OCI-LY7 (cell line): ENCODE measurements around the gene NUDT13. TPM values are rescaled to one million over a fixed set of nuclear protein-coding genes. Genes with fewer than 3 reads are reported as not detected.

Source experiments
- BruUV-seq: library from RNA; stranded (reverse); fragments of 400-500 nt; replicated peaks from 2 replicates; lab custom pipeline; 2021; lab: Mats Ljungman, UMichigan
- CTCF ChIA-PET: fragments of 300-600 bp; sonication (Branson Sonifier 250); formaldehyde crosslinking; loops from one replicate; lab custom pipeline; 2022; ENCODE audit warnings: antibody characterized with exemption; ENCODE audit not compliant: unreplicated experiment; lab: Charles Lee
- POLR2A ChIA-PET: fragments of 300-600 bp; sonication (Branson Sonifier 250); formaldehyde crosslinking; loops from one replicate; lab custom pipeline; 2022; ENCODE audit warnings: antibody characterized with exemption; lab: Charles Lee
- DNase-seq: peaks from one replicate; pipeline ENCODE4 v3.0.0-alpha.2; 2015; ENCODE audit warnings: low spot score
- H2AFZ ChIP-seq: fragments of 200-600 bp; sonication (generic), shearing (Covaris generic); 2 replicates; pipeline ENCODE4 v1.6.1; 2014; ENCODE audit warnings: mild to moderate bottlenecking, antibody characterized with exemption, low read length, moderate library complexity
- H3K27ac ChIP-seq: fragments of 200-600 bp; sonication (generic); 2 replicates; pipeline ENCODE4 v1.5.1; 2014; ENCODE audit warnings: mixed run types, low read depth, mild to moderate bottlenecking, moderate library complexity, low read length, inconsistent platforms; ENCODE audit not compliant: poor library complexity, severe bottlenecking
- H3K36me3 ChIP-seq: fragments of 200-600 bp; sonication (generic); 2 replicates; pipeline ENCODE4 v1.6.1; 2014; ENCODE audit warnings: mild to moderate bottlenecking, antibody characterized with exemption, low read length, moderate library complexity, mixed read lengths; ENCODE audit not compliant: insufficient read depth
- H3K4me1 ChIP-seq: fragments of 200-600 bp; sonication (generic); 2 replicates; pipeline ENCODE4 v1.5.1; 2014; ENCODE audit warnings: mild to moderate bottlenecking, low read length; ENCODE audit not compliant: insufficient read depth, poor library complexity, severe bottlenecking
- H3K4me2 ChIP-seq: fragments of 200-600 bp; sonication (generic); 2 replicates; pipeline ENCODE4 v1.6.1; 2014; ENCODE audit warnings: mild to moderate bottlenecking, low read length
- H3K4me3 ChIP-seq: fragments of 200-600 bp; sonication (generic); 2 replicates; pipeline ENCODE4 v1.5.1; 2014; ENCODE audit warnings: mild to moderate bottlenecking, low read depth, low read length; ENCODE audit not compliant: poor library complexity, severe bottlenecking
- H3K79me2 ChIP-seq: fragments of 200-600 bp; sonication (generic); 2 replicates; pipeline ENCODE4 v1.6.1; 2016; ENCODE audit warnings: low read depth, mild to moderate bottlenecking, low read length, moderate library complexity, mixed read lengths; ENCODE audit not compliant: insufficient read depth
- H3K9me2 ChIP-seq: fragments of 200-600 bp; sonication (generic); 2 replicates; pipeline ENCODE4 v1.6.1; 2016; ENCODE audit warnings: mild to moderate bottlenecking, low read length, mixed read lengths; ENCODE audit not compliant: insufficient read depth
- H3K9me3 ChIP-seq: fragments of 200-600 bp; sonication (generic); 2 replicates; pipeline ENCODE4 v1.6.1; 2014; ENCODE audit warnings: mild to moderate bottlenecking, mixed run types, low read length, mixed read lengths
- H4K20me1 ChIP-seq: fragments of 200-600 bp; sonication (generic); 2 replicates; pipeline ENCODE4 v1.6.1; 2014; ENCODE audit warnings: mild to moderate bottlenecking, antibody characterized with exemption, low read length, moderate library complexity, mixed read lengths; ENCODE audit not compliant: insufficient read depth
- EZH2phosphoT487 ChIP-seq: fragments of 200-600 bp; sonication (generic); IDR thresholded peaks from 2 replicates; pipeline ENCODE4 v1.6.1; 2018; ENCODE audit warnings: low read depth, borderline replicate concordance, mild to moderate bottlenecking, mixed run types, antibody characterized with exemption, low read length, moderate library complexity, mixed read lengths
- intact Hi-C: fragments of 100-400 bp; cut with micrococcal nuclease; formaldehyde crosslinking; loops from one replicate; pipeline ENCODE4 v1.10.0; 2022; ENCODE audit not compliant: unreplicated experiment
- total RNA-seq, 2 experiments: library from RNA; depleted of rRNA in 1 of 2; stranded (reverse); fragments of >200 nt in 1 of 2; shearing (Covaris generic) in 1 of 2; gene quantifications; 2 replicates each; pipeline ENCODE4 v1.2.3, GENCODE V29; 2014 to 2022
- TF ChIP-seq, protein P1 (sequence below): fragments of 200-600 bp; sonication (generic); conservative IDR thresholded peaks from 2 replicates; pipeline ENCODE4 v1.5.1; 2014; ENCODE audit warnings: mild to moderate bottlenecking, antibody characterized with exemption, low read length, moderate library complexity, mixed read lengths

NUDT13 gene
- total RNA-seq, 2 experiments from 2014 or later = not detected

DNA sequence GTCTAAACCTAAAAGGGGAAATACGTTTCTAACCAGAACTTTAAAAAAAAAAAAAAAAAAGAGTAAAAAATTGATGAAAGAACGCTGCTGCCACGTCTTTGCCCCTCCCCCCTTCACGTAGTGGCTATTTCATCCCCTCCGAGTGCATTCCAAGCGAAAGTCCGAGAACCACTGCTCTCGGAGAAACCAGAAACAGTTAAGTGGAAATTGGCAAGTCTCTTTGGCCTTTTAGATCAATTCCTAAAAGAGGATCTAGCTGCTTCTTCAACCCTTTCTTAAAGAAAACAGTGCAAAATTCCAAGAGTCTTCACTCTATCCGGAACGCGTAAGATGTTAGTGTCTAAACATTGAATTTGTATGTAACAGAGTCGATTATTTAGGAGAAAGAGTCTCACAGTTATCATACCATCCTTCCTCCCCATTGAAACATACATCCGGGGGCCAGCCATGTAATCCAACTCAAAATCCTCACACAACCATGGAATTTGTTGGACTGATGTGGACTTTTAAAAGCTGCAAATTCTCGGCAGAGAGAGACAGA is 14.7 kb upstream of the NUDT13 start:
- POLR2A ChIA-PET = interaction anchor here (0.5 to 3.3 kb wide), 27 partner anchors 11 to 1815 kb away, joined by 3 to 23 read pairs (median 4); partner anchors contain the start of genes DNAJC9, FAM149B1 and NUDT13
- CTCF ChIA-PET = interaction anchor here (1.2 kb wide), 1 partner anchor 27 kb away, joined by 3 read pairs; no protein-coding TSS in a partner anchor
- TF ChIP-seq, protein P1, sequence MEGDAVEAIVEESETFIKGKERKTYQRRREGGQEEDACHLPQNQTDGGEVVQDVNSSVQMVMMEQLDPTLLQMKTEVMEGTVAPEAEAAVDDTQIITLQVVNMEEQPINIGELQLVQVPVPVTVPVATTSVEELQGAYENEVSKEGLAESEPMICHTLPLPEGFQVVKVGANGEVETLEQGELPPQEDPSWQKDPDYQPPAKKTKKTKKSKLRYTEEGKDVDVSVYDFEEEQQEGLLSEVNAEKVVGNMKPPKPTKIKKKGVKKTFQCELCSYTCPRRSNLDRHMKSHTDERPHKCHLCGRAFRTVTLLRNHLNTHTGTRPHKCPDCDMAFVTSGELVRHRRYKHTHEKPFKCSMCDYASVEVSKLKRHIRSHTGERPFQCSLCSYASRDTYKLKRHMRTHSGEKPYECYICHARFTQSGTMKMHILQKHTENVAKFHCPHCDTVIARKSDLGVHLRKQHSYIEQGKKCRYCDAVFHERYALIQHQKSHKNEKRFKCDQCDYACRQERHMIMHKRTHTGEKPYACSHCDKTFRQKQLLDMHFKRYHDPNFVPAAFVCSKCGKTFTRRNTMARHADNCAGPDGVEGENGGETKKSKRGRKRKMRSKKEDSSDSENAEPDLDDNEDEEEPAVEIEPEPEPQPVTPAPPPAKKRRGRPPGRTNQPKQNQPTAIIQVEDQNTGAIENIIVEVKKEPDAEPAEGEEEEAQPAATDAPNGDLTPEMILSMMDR = no peak
- no peak for TF ChIP-seq EZH2phosphoT487
- Histone ChIP-seq H4K20me1 (peaks cover 11% of the 10 kb centered on the region; the same call in 1 of the 2 replicates), H3K27ac (peak overlapping the region; percentile 73), H3K4me1 (peaks cover 23% of the 10 kb centered on the region), H3K9me3 (no peaks in the 10 kb centered on the region), H3K36me3 (peaks cover 14% of the 10 kb centered on the region), H3K4me3 (peak overlapping the region; percentile 87), H3K79me2 (peaks cover 49% of the 10 kb centered on the region), H3K4me2 (peak overlapping the region; percentile 87), H3K9me2 (no peaks in the 10 kb centered on the region), H2AFZ (peak overlapping the region; percentile 92; the same call in 1 of the 2 replicates)
- intact Hi-C loops = loop anchor here (2.0 to 5.0 kb wide), 3 partner anchors 63 to 531 kb away; partner anchors contain the start of gene DNAJC9
- DNase-seq = peak; percentile 52
- BruUV-seq = no TSS peak

DNA sequence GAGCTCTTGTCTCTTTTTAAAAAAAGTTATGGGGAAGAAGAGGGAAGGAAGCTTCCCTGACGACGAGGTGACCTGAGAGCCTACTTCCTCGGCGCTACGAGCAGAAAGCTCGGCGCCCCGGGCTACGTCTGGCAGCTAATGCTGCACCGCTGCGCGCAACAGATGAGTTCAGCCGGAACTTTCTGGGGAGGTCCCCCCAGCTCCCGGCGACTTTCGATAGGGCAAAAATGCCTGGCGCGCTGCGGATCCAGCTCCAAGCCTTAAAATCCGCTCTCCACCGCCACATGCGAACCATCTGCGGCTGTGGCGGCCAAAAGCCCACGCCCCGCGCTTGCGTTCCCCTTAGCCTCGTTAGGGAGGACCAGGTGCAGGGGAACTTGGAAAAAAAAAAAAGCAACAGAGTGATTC is 14.2 kb upstream of the NUDT13 start:
- CTCF ChIA-PET = interaction anchor here (1.2 kb wide), 1 partner anchor 27 kb away, joined by 3 read pairs; no protein-coding TSS in a partner anchor
- peak overlapping the region; percentile 87 for H3K4me2 ChIP-seq
- intact Hi-C loops = loop anchor here (2.0 to 5.0 kb wide), 3 partner anchors 63 to 531 kb away; partner anchors contain the start of gene DNAJC9
- peaks cover 15% of the 10 kb centered on the region for H3K36me3 ChIP-seq
- H3K4me1 ChIP-seq = peaks cover 23% of the 10 kb centered on the region
- TF ChIP-seq, protein P1 = no peak
- no peak for TF ChIP-seq EZH2phosphoT487
- H3K79me2 ChIP-seq = peaks cover 46% of the 10 kb centered on the region
- no TSS peak for BruUV-seq
- peaks cover 11% of the 10 kb centered on the region; the same call in 1 of the 2 replicates for H4K20me1 ChIP-seq
- peak overlapping the region; percentile 73 for H3K27ac ChIP-seq
- peak overlapping the region; percentile 92 for H2AFZ ChIP-seq
- POLR2A ChIA-PET = interaction anchor here (0.6 to 3.3 kb wide), 14 partner anchors 12 to 1814 kb away, joined by 3 to 23 read pairs (median 4); partner anchors contain the start of genes DNAJC9, FAM149B1 and NUDT13
- H3K9me3 ChIP-seq = no peaks in the 10 kb centered on the region
- no peaks in the 10 kb centered on the region for H3K9me2 ChIP-seq
- DNase-seq = peak; percentile 86
- peak overlapping the region; percentile 87 for H3K4me3 ChIP-seq
